HG03060 (cell line): ENCODE data around the gene PCDHGA2.
"Not testable (repeated sequence)": the region's sequence is repeated elsewhere in the genome, so short reads cannot be mapped to it uniquely, and the experiment has no call there.

ENCODE experiments used
- ATAC-seq: cut with Tn5 transposase; IDR thresholded peaks from one replicate; pipeline ENCODE4 v1.9.1; 2021; ENCODE audit warnings: low read depth, moderate number of reproducible peaks; ENCODE audit not compliant: unreplicated experiment

The PCDHGA2 gene

GRCh38 chr5:141338538-141339306 is at the start of gene PCDHGA2:
Gene PCDHGA2, plus strand, starts transcription at chr5:141338760.
- no peak for ATAC-seq

DNA sequence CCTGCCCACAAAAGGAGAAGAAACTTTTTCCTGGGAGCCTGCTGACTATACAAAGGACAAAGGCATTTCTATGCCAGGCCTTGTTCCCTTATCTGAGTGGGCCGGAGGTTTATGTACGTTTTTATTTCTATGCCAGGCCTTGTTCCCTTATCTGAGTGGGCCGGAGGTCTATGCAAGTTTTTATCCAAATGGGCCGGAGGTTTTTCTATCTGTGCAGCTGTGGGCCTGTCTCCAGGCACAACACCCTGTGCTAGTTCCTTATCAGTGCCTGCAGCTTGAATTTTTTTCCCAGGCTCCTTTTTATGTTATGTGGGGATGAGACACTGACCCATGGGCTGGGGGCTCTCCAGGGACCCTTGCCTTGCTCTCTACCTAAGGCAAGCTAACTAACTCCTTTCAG is 40.2 kb upstream of the PCDHGA2 start:
- ATAC-seq, result no peak

DNA sequence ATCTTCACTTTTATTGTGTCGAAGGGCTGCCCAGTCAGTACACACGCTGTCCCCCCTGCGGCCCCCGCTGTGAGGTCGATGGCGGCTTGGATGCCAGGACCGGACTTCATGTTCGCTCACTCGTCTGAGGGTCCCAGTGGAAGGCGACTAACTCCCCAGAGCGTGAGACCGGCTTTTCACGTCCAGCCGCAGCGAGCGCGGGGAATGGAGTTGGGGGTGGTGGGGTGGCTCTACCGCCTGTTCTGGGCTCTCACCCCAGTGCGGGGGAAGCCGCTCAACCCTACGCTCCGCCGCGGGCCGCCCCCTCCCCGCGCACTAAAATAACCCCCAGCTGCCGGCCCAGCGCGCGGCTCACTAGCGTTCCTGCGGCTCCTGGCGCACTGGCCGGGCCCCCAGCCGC is 34.8 kb upstream of the PCDHGA2 start, which contains the start of gene SLC25A2:
SLC25A2 (minus strand) TSS at position 294 of the 400 bp plus-strand sequence; CDS start at position 110, 184 bp downstream.
- ATAC-seq, result no peak

GRCh38 chr5:141306630-141307029 is 31.9 kb upstream of the PCDHGA2 start:
- no peak for ATAC-seq

GRCh38 chr5:141313711-141314110 is 24.8 kb upstream of the PCDHGA2 start:
- no peak for ATAC-seq

DNA sequence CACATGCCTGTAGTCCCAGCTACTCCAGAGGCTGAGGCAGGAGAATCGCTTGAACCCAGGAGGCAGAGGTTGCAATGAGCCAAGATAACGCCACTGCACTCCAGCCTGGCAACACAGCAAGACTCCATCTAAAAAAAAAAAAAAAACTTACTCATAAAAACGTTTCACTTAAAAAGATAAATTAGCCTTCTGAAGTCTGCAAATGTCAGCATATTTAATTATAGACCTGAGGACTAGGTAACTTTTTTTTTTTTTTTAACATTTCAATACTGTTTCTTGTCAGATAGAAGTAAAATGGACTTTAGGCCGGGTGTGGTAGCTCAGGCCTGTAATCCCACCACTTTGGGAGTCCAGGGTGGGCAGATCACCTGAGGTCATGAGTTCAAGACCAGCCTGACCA is 21.6 kb upstream of the PCDHGA2 start:
- not testable (repeated sequence) for ATAC-seq

- no peak for ATAC-seq
These were observed 19.4 kb upstream of the PCDHGA2 start for GRCh38 chr5:141319202-141319601.

GRCh38 chr5:141319699-141320098 is 18.9 kb upstream of the PCDHGA2 start:
- no peak for ATAC-seq

- peak; percentile 86 for ATAC-seq
These were observed 18.1 kb upstream of the PCDHGA2 start, which contains the start of gene TAF7 for GRCh38 chr5:141320225-141321169. Gene TAF7, minus strand, starts transcription at chr5:141320784. Its CDS starts 740 bp downstream, at chr5:141320044.

- ATAC-seq, result no peak
These were observed 16.3 kb upstream of the PCDHGA2 start for GRCh38 chr5:141322261-141322660.

GRCh38 chr5:141326088-141326854 is 12.3 kb upstream of the PCDHGA2 start:
- ATAC-seq, result peak; percentile 59

DNA sequence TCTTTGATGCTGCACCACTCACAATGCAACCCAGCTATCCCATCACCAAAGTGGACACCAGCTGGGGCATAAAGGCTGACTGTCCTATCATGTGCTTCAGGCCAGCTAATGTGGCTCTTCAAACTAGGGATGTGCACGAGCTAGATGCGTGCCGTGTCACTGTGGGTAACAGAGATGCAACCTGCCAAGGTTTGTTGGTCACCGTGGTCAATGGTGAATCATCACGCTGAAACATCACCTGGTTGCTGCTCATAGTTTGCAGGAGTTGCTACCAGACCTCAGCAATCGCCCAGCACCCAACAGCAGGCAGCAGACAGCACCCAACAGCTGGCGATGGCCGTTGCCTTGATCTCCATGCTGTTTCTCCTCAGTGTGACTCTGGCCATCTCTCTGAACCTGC is 10.3 kb upstream of the PCDHGA2 start:
- ATAC-seq, result no peak

GRCh38 chr5:141330299-141331080 is 8.1 kb upstream of the PCDHGA2 start, which contains the start of gene PCDHGA1:
Gene PCDHGA1, plus strand, starts transcription at chr5:141330514.
- ATAC-seq, result no peak

GRCh38 chr5:141332571-141332970 is 6.0 kb upstream of the PCDHGA2 start:
- ATAC-seq, result not testable (repeated sequence)

- ATAC-seq, result not testable (repeated sequence)
These were observed 2.3 kb downstream of the PCDHGA2 start for GRCh38 chr5:141340781-141341354.

GRCh38 chr5:141342773-141343172 is 4.2 kb downstream of the PCDHGA2 start:
- no peak for ATAC-seq

DNA sequence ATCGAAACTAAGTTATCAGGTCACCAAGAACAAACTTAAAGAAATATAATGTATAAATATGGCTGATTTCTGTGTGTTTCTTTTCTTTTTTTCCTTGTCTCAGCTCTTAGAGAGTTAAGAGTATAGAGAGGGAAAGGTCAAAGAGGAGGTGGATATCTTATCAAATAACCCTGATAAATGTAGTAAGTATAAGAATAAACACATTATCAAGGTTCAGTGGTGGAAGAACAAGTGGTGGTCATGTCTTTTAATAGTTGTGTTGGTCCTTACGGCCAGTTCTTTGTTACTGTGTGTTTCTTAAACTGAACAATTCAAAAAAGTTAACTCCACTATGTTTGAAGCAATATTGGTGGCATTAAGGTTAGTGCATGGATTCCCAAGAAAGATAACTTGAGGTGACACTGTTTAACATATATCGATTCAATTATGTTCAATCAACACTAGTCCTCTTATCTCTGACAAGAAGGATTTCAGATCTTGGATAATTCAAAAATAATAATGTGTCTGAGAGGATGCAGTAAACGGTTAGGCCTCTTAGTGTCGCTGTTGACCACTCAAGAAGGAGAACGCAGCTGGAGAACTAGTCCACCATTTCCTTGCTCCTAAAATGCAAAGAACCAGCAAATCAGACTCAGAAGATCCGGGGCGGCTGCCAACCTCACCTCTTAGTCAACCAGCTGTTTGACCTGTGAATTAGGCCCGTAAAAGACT is 4.8 kb downstream of the PCDHGA2 start, which contains the start of gene PCDHGA3:
PCDHGA3 (plus strand) TSS at position 588 of the 711 bp plus-strand sequence. CDS start 205 bp downstream, outside the sequence.
- no peak for ATAC-seq

DNA sequence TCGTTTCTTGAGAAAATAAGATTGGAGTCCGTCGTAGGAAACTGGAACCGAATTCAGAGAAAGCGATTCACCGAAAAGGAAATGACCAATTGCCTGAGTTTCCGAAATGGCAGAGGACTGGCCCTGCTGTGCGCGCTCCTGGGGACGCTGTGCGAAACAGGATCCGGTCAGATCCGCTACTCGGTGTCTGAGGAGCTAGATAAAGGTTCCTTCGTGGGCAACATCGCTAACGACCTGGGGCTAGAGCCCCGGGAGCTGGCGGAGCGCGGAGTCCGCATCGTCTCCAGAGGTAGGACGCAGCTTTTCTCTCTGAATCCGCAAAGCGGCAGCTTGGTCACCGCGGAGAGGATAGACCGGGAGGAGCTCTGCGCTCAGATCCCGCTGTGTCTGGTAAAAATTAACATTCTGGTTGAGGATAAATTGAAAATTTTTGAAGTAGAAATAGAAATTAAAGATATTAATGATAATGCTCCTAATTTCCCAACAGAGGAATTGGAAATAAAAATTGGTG is 5.4 kb downstream of the PCDHGA2 start:
- ATAC-seq, result no peak
